ENCODE measurements around the gene SHISAL2B. TPM values are rescaled to one million over a fixed set of nuclear protein-coding genes. Genes with fewer than 3 reads are reported as not detected.

The SHISAL2B gene
- total RNA-seq, 2 donors from 2014 or later: not detected

GRCh38 chr5:64667068-64667467 is 23.2 kb upstream of the SHISAL2B start:
- H3K36me3 ChIP-seq: no peaks in the 10 kb centered on the region
- TF ChIP-seq, protein P1, sequence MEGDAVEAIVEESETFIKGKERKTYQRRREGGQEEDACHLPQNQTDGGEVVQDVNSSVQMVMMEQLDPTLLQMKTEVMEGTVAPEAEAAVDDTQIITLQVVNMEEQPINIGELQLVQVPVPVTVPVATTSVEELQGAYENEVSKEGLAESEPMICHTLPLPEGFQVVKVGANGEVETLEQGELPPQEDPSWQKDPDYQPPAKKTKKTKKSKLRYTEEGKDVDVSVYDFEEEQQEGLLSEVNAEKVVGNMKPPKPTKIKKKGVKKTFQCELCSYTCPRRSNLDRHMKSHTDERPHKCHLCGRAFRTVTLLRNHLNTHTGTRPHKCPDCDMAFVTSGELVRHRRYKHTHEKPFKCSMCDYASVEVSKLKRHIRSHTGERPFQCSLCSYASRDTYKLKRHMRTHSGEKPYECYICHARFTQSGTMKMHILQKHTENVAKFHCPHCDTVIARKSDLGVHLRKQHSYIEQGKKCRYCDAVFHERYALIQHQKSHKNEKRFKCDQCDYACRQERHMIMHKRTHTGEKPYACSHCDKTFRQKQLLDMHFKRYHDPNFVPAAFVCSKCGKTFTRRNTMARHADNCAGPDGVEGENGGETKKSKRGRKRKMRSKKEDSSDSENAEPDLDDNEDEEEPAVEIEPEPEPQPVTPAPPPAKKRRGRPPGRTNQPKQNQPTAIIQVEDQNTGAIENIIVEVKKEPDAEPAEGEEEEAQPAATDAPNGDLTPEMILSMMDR (IDR thresholded peaks at IDR 0.05): no peak
- no peak for DNase-seq
- H3K9me3 ChIP-seq: no peaks in the 10 kb centered on the region
- no peak overlapping the region for H3K27ac ChIP-seq
- H3K4me3 ChIP-seq: no peak overlapping the region
- no peaks in the 10 kb centered on the region for H3K27me3 ChIP-seq
- no peak overlapping the region for H3K9ac ChIP-seq (ENCODE audit: low read depth in 2 of 2, low read length in 2 of 2)
- H3K4me1 ChIP-seq: no peaks in the 10 kb centered on the region
- intact Hi-C loops (cut with DNase I): no loop called here

DNA sequence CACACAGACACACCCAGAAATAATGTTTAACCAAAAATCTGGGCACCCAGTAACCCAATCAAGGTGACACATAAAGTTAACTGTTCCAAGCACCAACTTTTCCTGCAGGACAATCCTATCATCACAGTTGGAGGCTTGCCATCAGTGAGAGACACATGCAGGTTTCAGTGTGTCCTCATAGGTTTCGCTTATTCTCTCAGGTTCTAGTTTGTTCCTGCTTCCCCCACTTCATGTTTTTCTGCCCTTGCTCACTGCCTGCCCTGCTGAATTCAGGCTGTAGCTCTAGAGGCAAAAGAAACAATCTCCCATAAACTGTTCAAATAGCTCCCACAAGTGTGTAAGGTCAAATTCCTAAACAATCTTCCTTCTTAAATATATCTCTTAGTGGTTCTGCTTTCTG is 20.0 kb upstream of the SHISAL2B start:
- TF ChIP-seq, protein P1 (IDR thresholded peaks at IDR 0.05): no peak

GRCh38 chr5:64671678-64672077 is 18.6 kb upstream of the SHISAL2B start:
- H3K27me3 ChIP-seq: no peaks in the 10 kb centered on the region
- DNase-seq: no peak
- TF ChIP-seq, protein P1 (IDR thresholded peaks at IDR 0.05): no peak
- no peaks in the 10 kb centered on the region for H3K36me3 ChIP-seq
- intact Hi-C loops (cut with DNase I): no loop called here
- H3K4me1 ChIP-seq: no peaks in the 10 kb centered on the region
- no peaks in the 10 kb centered on the region for H3K9me3 ChIP-seq
- H3K4me3 ChIP-seq: no peak overlapping the region
- no peak overlapping the region for H3K9ac ChIP-seq (ENCODE audit: low read depth in 2 of 2, low read length in 2 of 2)
- no peak overlapping the region for H3K27ac ChIP-seq

More for the DNA sequence above, 20.0 kb upstream of the SHISAL2B start:
- H3K27ac ChIP-seq: no peak overlapping the region
- DNase-seq: no peak
- no peaks in the 10 kb centered on the region for H3K27me3 ChIP-seq
- no peaks in the 10 kb centered on the region for H3K36me3 ChIP-seq
- intact Hi-C loops (cut with DNase I): no loop called here
- no peaks in the 10 kb centered on the region for H3K4me1 ChIP-seq
- H3K9me3 ChIP-seq: no peaks in the 10 kb centered on the region
- no peak overlapping the region for H3K4me3 ChIP-seq
- no peak overlapping the region for H3K9ac ChIP-seq (ENCODE audit: low read depth in 2 of 2, low read length in 2 of 2)

- Histone ChIP-seq H3K36me3 (no peaks in the 10 kb centered on the region), H3K27ac (no peak overlapping the region), H3K9ac (ENCODE audit: low read depth in 2 of 2, low read length in 2 of 2) (no peak overlapping the region), H3K4me1 (no peaks in the 10 kb centered on the region), H3K4me3 (no peak overlapping the region), H3K27me3 (no peaks in the 10 kb centered on the region), H3K9me3 (no peaks in the 10 kb centered on the region)
- TF ChIP-seq, protein P1 (IDR thresholded peaks at IDR 0.05): no peak
- intact Hi-C loops (cut with DNase I): no loop called here
- DNase-seq: no peak
These were observed 11.9 kb upstream of the SHISAL2B start for GRCh38 chr5:64678374-64678773.

GRCh38 chr5:64680289-64680688 is 10.0 kb upstream of the SHISAL2B start:
- Histone ChIP-seq H3K9me3 (no peaks in the 10 kb centered on the region), H3K9ac (ENCODE audit: low read depth in 2 of 2, low read length in 2 of 2) (no peak overlapping the region), H3K36me3 (no peaks in the 10 kb centered on the region), H3K27me3 (no peaks in the 10 kb centered on the region), H3K4me3 (no peak overlapping the region), H3K27ac (no peak overlapping the region), H3K4me1 (no peaks in the 10 kb centered on the region)
- no peak for DNase-seq
- TF ChIP-seq, protein P1 (IDR thresholded peaks at IDR 0.05): no peak
- intact Hi-C loops (cut with DNase I): no loop called here

DNA sequence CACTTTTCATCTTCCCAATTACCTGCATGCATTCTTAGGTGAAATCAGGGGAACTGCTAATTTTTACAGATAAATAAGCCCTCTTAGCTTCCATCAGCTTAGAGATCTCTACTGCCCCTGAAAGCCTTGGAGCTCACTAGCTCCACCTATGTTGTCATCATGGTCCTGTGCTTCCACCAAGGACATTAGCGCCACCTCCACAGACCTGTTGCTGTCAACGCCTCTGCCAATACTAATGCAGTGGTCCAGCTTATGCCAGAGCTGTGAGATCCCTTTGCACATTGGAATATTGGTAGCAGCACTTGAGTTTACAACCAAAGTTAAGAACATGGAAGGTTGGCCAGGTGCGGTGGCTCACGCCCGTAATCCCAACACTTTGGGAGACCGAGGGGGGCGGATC is 7.7 kb upstream of the SHISAL2B start:
- H3K4me1 ChIP-seq: no peaks in the 10 kb centered on the region
- no peaks in the 10 kb centered on the region for H3K9me3 ChIP-seq
- H3K9ac ChIP-seq (ENCODE audit: low read depth in 2 of 2, low read length in 2 of 2): no peak overlapping the region
- H3K27me3 ChIP-seq: no peaks in the 10 kb centered on the region
- TF ChIP-seq, protein P1 (IDR thresholded peaks at IDR 0.05): no peak
- DNase-seq: no peak
- no peaks in the 10 kb centered on the region for H3K36me3 ChIP-seq
- no peak overlapping the region for H3K4me3 ChIP-seq
- no peak overlapping the region for H3K27ac ChIP-seq
- intact Hi-C loops (cut with DNase I): no loop called here

Measured in colonic mucosa (tissue), 4 donors.